Astrocyte of the spinal cord (primary cell): ENCODE data around the gene VAV3.

Experiments
- DNase-seq: peaks from one replicate; pipeline ENCODE4 v3.0.0; 2011; ENCODE audit warnings: low read depth, low spot score
- H3K4me3 ChIP-seq: 2 replicates; pipeline ENCODE4 v1.5.1; 2011; ENCODE audit warnings: low read depth, mild to moderate bottlenecking, low read length, moderate library complexity
- in situ Hi-C: cut with HindIII; loops from 2 replicates; pipeline ENCODE4 v1.10.0; 2017; ENCODE audit warnings: low sequenced_read_pairs
- TF ChIP-seq, protein P1 (sequence below): IDR thresholded peaks from 2 replicates; pipeline ENCODE4 v1.5.1; 2012; ENCODE audit warnings: low read depth, mild to moderate bottlenecking, low read length, inconsistent platforms

The VAV3 gene

GRCh38 chr1:107804134-107804533, 160.8 kb downstream of the VAV3 start:
- in situ Hi-C loops: no loop called here

GRCh38 chr1:107803579-107803978, 161.4 kb downstream of the VAV3 start:
- in situ Hi-C loops: no loop called here
- DNase-seq: no peak
- TF ChIP-seq, protein P1, sequence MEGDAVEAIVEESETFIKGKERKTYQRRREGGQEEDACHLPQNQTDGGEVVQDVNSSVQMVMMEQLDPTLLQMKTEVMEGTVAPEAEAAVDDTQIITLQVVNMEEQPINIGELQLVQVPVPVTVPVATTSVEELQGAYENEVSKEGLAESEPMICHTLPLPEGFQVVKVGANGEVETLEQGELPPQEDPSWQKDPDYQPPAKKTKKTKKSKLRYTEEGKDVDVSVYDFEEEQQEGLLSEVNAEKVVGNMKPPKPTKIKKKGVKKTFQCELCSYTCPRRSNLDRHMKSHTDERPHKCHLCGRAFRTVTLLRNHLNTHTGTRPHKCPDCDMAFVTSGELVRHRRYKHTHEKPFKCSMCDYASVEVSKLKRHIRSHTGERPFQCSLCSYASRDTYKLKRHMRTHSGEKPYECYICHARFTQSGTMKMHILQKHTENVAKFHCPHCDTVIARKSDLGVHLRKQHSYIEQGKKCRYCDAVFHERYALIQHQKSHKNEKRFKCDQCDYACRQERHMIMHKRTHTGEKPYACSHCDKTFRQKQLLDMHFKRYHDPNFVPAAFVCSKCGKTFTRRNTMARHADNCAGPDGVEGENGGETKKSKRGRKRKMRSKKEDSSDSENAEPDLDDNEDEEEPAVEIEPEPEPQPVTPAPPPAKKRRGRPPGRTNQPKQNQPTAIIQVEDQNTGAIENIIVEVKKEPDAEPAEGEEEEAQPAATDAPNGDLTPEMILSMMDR: no peak
- H3K4me3 ChIP-seq: no peak overlapping the region

More at GRCh38 chr1:107804134-107804533, 160.8 kb downstream of the VAV3 start:
- TF ChIP-seq, protein P1: no peak
- DNase-seq: no peak
- no peak overlapping the region for H3K4me3 ChIP-seq

DNA sequence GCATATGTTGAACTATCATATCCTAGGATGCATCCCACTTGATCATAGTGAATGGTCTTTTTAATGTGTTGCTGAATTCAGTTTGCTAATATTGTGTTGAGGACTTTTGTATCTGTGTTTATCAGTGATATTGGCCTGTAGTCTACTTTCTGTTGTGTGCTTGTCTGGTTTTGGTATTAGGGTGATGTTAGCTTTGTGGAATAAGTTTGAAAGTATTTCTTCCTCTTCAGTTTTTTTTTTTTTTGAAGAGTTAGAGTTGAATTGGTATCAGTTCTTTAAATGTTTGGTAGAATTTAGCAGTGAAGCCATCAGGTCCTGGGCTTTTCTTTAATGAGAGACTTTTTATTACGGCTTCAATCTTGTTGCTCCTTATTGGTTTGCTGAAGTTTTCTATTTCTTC, 162.3 kb downstream of the VAV3 start:
- DNase-seq: no peak
- no peak overlapping the region for H3K4me3 ChIP-seq
- TF ChIP-seq, protein P1: no peak
- in situ Hi-C loops: no loop called here

GRCh38 chr1:107795994-107796393, 169.0 kb downstream of the VAV3 start:
- in situ Hi-C loops: no loop called here
- no peak for DNase-seq
- TF ChIP-seq, protein P1: no peak
- no peak overlapping the region for H3K4me3 ChIP-seq

GRCh38 chr1:107795441-107795840, 169.5 kb downstream of the VAV3 start:
- H3K4me3 ChIP-seq: no peak overlapping the region
- in situ Hi-C loops: no loop called here
- TF ChIP-seq, protein P1: no peak
- no peak for DNase-seq

DNA sequence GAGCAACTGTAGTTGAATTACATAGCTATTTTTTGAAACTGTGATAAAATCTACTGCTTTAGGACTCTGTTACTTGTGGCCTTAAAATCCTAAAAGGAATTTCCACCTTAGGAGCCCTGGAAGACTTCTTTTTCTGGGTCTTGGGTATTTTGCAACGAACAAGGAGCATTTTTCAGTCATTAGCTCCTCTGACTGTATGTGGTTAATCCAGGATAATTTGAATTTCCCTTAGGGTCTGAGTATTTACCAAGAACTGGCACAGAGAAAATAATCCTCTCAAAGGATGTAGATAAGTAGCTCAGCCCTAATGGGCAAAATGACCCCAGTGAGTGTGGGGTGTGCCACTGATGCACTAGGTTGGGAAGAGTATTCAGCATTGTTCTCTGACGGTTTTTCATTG, 170.4 kb downstream of the VAV3 start:
- in situ Hi-C loops: no loop called here
- DNase-seq: no peak
- no peak overlapping the region for H3K4me3 ChIP-seq
- TF ChIP-seq, protein P1: no peak

DNA sequence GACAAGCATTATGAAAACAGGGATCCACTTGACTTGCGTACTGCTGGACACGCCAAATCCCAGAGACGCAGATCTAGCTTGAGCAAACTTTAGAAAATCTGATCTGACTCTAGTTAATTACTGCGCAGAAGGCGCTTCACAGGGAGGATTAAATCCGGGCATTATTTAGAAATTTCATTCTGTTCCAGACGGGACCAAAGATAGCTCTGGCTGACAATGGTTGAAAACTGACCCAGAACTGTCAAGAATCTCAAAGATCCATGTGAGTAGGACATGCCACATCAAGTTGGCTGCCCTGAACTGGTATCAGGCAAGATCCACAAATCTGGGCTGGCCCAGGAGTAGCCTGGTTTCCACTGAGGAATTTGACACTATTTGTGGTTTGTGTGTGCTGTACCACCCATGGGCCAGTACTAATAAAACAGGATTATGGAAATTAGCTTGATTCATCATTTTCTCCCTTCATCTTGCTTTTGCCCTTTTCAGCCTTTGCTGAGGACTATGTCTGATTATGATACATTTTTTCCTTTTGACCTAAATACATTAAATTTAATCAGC, 171.0 kb downstream of the VAV3 start:
- no peak overlapping the region for H3K4me3 ChIP-seq
- DNase-seq: no peak
- TF ChIP-seq, protein P1: no peak
- in situ Hi-C loops: no loop called here
